Inflammatory macrophage treated with lipopolysaccharide for 4 hours (primary cell): ENCODE measurements around the gene DCAF8.

Source experiments
- DNase-seq: peaks from one replicate; pipeline ENCODE4 v3.0.0-alpha.2; 2020

Gene DCAF8

DNA sequence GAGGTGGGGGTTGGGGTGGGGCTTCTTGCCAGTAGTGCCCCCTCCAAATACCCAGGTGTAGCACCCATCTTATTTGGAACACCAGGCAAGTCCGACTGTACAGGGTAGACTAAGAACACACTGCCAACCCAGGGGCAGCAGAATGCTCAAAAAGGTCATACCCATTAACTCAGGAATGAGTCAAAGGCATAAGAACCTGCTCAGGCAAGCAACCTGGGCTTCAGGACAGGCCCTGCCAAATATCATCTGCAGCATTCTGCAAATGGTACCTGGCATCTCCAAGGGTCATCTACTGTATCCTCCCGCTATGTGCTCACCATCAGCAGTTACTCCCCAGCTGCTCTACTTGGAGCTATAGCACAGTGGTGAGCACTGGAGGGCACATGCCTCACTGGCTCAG lies 37.7 kb downstream of the DCAF8 start:
- DNase-seq: no peak

- no peak for DNase-seq
Observed at GRCh38 chr1:160222546-160222945, 39.8 kb downstream of the DCAF8 start.

DNA sequence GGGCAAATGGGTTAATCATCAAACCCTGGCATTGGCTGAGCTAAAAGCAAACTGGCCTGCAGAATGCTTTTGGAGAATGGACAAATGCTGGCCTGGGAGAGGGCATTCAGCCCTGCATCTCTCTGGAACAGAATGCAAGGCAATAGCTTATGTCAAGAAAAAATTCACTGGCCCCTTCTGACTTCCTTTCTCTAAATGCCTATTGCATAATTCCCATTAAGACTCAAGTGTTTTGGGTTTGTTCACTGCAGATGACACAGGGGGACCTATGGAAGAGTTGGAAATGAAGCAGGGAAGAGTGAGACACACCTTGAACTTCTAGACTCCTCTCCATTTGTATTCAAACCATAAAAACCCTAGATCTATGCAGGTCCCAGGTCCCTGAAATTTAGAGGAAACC lies 41.3 kb downstream of the DCAF8 start:
- no peak for DNase-seq

DNA sequence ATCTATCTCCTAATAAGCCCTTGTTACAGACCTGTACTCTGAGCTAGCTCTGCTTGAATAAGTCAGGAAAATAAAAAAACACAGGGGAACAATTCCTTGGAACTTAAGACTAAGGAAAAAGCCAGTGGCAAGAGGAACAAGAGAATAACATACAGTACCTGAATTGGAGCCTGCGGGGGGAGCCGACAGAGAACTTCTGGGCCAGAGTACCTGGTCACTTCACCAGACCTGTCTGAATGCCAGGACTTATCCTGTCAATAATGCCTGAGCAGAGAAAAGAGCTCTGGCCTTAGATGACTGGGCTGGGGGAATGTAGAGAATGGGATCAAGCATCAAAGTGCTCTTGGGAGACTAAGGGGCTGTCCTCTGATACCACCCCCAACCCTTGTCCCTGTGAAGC lies 42.0 kb downstream of the DCAF8 start:
- DNase-seq: no peak

GRCh38 chr1:160219062-160219929 lies 43.1 kb downstream of the DCAF8 start:
- peak; percentile 44 for DNase-seq

- DNase-seq: no peak
Observed at GRCh38 chr1:160217481-160218051, 44.8 kb downstream of the DCAF8 start.

GRCh38 chr1:160216301-160216700 lies 46.0 kb downstream of the DCAF8 start:
- no peak for DNase-seq

DNA sequence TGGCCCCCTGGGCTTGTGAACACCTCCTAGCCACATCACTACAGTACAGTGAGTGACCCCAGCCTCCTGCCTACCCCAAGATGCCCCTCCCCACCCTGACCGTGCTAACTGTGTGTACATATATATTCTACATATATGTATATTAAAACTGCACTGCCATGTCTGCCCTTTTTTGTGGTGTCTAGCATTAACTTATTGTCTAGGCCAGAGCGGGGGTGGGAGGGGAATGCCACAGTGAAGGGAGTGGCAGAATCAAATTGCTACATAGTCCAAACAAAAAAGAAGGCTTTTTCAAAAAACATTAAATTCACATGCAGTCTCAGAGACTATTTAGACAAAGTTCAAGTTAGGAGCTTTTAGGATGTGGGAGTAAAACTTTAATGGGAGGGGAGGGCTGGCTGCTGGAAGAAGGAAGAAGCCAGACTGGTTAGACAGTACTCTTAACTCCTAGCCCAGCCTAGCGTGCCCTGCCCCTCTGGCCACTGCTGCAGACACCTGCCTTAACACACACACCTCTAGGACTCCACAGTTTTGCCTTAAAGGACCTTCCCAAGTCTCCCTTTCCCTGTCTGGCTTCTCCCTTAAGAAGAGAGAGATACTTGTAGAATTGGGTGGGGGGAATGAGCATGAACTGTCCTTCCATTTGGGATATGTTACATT lies 47.7 kb downstream of the DCAF8 start:
- DNase-seq: no peak

DNA sequence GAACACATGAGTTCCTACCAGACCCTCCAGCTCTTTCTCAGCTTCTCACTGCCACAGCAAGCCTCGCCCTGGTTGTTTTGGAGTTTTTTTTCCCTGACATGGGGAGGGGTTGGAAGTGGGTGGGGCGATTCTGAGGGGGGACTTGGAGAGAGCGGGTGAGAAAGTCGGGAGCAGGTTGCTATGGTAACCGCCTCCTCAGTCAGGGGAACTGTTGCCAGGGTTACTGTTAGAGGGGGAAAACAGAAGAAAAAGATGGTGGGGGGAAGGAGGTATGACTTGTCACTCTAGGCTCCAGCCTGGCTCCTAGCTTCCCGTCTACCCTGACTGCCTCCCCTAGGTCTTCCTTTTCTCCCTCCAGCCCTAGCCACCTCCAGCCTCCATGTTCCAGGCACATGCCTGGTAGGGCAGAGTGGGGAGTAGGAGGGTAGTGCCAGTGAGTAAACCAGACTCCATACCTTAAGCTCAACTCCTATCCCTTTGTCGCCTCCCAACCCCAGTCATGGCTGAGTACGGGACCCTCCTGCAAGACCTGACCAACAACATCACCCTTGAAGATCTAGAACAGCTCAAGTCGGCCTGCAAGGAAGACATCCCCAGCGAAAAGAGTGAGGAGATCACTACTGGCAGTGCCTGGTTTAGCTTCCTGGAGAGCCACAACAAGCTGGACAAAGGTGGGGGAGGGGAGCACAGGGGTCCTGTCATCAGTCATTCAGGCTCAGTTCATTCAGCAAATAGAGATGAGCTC lies 51.1 kb downstream of the DCAF8 start:
- DNase-seq: no peak

- no peak for DNase-seq
Observed at GRCh38 chr1:160210561-160210960, 51.8 kb downstream of the DCAF8 start.

DNA sequence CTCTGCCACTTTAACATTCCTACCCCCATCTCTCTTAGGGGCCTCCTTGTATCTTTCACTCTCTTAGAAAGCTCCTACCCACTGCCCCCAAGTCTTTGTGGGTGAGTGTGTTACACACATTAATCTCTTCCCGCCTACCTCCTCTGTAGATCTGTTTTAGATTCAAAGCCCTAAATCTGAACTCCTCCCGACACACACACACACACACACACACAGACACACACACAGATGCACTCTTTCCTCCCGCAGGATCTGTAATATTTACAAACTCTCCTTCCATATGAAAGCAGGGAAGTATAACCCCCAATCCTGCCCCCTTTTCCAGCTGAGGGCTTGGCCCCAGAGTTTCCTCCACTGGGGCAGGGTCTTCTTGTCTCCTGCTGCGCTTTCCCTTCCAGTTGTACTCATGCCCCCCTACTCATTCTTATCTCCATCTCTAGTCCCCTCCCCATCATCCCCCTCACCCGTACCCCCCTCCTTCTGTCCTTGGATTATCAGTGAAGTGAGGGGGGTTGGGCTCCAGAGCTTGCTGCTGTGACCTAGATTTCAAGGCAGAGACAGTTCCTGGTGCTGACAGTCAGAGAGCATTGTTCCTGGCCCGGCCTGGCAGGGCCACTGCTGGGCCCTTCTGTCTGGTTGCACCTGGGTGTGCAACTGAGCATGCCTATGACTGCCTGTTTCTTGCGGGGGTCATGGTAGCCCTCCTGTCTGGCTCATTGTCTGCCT lies 52.9 kb downstream of the DCAF8 start:
- no peak for DNase-seq

DNA sequence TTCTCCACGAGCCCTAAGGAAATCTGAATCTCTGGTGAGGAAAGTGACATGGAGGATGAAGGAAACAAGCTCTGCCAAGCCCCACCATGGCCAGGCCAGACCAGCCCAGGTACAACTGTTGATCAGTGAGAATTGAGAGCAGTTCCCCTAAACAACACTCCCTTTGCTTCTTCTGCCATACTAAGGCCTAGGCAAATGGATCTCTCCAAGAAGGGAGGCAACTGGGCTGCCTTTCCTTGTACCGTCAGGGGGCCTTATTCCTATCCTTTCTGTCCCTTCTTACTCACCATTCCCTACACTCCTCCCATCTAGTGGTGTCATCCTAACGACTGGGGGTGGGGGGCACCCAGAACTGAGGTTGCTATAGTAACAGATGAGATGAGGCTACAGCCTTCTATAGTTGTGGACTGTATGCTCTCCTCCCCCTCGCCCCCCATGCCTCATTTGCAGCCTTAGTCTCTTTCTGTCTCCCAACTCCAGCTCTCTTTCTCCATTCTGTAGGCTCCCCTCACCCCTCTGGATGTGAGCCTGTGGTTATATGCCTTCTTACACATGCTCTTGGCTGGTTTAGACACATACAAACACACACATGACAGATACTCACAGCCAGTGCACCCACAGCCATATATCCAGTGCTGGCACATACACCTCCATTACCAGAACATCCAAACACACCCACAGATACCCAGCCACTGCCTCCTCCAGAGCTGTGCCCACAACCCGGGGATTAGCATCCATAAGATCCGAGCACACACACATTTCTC lies 53.6 kb downstream of the DCAF8 start:
- DNase-seq: no peak

GRCh38 chr1:160207771-160208556 lies 54.4 kb downstream of the DCAF8 start:
- DNase-seq: no peak

DNA sequence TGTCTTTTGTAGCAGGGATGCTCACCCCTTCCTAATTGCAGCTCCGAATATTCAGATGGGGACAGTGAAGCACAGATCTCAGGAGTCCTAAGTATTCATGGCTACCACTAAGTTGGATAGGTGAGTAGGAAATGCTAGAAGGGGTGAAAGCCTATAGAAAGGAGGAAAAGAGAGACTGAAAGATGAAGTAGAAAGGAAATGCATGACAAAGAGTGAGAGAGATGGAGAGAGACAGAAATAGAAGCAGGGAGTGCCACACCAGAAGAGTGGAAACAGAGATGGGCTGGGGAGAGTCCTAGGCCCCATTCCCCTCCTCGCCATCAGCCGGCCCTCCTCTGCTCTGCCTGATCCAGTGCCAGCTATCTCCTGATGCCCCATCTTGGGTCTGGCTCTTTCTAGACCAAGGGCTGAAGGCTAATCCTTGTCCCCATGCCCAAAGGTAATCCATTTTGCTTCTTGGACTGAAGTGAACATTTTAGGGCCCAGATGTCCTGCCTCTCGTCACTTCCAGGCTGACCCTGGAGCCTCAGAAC lies 55.2 kb downstream of the DCAF8 start:
- DNase-seq: no peak

DNA sequence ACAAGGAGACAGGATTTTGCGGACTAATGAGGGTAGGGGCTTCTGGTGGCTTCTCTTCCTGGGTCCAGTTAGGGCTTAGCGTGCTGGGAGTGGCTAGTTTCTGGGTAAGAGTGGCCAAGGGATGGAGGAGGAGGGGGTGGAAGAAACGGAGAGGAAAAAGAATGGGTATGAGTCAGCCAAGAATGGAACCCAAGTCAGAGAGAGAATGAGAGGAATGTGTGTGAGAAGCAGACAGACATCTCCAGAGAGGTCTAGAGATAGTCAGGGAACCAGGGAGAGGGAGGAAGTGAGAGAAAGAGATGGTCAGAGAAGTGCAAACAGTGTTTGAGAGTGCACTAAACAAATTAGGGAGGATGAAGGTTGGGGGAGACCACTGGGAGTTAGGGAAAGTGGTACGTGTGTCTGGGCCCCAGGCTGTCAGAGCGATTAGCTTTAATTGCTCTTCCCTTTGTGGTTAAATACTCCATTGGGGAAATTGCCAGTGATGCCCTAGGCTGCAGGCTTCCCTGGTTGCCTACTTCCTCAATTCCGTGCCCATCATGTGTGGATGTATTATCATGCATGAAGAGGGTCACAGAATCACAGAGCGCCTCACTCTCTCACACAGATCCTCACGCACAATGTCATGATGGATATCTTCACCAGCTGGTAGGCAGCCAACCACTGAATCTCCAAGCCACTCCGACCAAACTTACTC lies 55.8 kb downstream of the DCAF8 start:
- peak; percentile 62 for DNase-seq

- DNase-seq: peak; percentile 75
Observed at GRCh38 chr1:160206036-160206389, 56.3 kb downstream of the DCAF8 start.

- DNase-seq: peak; percentile 72
Observed at GRCh38 chr1:160205242-160206035, 56.9 kb downstream of the DCAF8 start, which contains the start of gene PEA15. PEA15 (plus strand) TSS chr1:160205384; CDS start chr1:160211545, 6,161 bp downstream.

DNA sequence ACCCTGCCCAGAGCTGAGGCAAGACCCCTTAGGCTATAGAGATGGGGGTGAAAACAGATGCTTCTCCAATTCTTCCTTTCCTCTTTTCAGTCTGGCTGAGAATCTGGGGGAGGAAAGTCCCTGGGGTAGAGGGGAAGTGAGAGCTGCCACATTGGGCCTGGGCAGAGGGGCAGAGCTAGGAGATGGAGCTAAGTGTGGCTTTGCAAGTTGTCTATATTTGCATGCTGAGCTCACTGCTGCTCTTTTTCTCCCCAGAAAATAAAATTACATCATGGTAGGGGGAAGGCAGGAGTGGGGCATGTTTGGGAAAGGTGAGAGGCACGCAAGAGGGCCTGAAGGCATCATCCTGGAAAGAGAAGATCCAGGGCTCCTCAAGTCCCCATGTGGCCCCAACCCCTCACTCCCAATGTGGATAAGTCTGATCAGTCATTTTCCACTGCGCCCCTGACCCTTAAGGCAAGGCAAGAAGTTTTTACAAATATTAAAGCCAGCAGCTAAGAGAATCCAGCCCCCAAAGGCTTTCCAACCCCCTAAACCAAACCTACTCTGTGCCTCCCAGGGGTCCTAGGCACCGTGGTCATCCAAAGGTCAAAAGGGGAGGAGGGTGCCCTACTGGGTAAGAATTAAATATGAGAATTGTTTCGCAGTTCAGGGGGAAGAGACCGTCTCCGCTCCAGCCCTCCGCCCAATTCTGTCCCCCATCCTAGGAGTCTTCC lies 57.7 kb downstream of the DCAF8 start:
- DNase-seq: peak; percentile 95
